Activated naive CD8-positive, alpha-beta T cell treated with anti-CD3 and anti-CD28 coated beads for 36 hours (primary cell): ENCODE results near the gene KCNMA1. TPM values are rescaled to one million over a fixed set of nuclear protein-coding genes. Genes with fewer than 3 reads are reported as not detected.

Experiments
- DNase-seq: peaks from one replicate; pipeline ENCODE4 v3.0.0; 2021
- H3K27ac Mint-ChIP-seq: one replicate; pipeline ENCODE4 v1.8.0; 2022; ENCODE audit warnings: mild to moderate bottlenecking, moderate library complexity, mixed read lengths
- H3K27me3 Mint-ChIP-seq: one replicate; pipeline ENCODE4 v1.8.0; 2022; ENCODE audit warnings: mild to moderate bottlenecking, mixed read lengths
- H3K36me3 Mint-ChIP-seq: one replicate; pipeline ENCODE4 v1.8.0; 2021; ENCODE audit warnings: mild to moderate bottlenecking, mixed read lengths
- H3K4me1 Mint-ChIP-seq: one replicate; pipeline ENCODE4 v1.8.0; 2021; ENCODE audit warnings: mixed read lengths
- H3K4me3 Mint-ChIP-seq: one replicate; pipeline ENCODE4 v1.8.0; 2022; ENCODE audit warnings: mild to moderate bottlenecking, moderate library complexity, mixed read lengths
- H3K9me3 Mint-ChIP-seq: one replicate; pipeline ENCODE4 v1.8.0; 2022; ENCODE audit warnings: mixed read lengths
- total RNA-seq, 2 experiments: library from RNA; stranded (reverse); gene quantifications; one replicate each; pipeline ENCODE4 v1.2.3, GENCODE V29; 2021

The KCNMA1 gene
- total RNA-seq, 2 experiments from 2014 or later, result not detected

- no peaks in the 10 kb centered on the region for H3K27me3 Mint-ChIP-seq
- no peaks in the 10 kb centered on the region for H3K36me3 Mint-ChIP-seq
- no peak for DNase-seq
- H3K9me3 Mint-ChIP-seq, result no peaks in the 10 kb centered on the region
- H3K4me3 Mint-ChIP-seq, result no peak overlapping the region
- H3K4me1 Mint-ChIP-seq, result no peaks in the 10 kb centered on the region
- H3K27ac Mint-ChIP-seq, result no peak overlapping the region
These were observed 170.1 kb downstream of the KCNMA1 start for GRCh38 chr10:77467422-77467963.

- DNase-seq, result no peak
- Mint-ChIP-seq H3K9me3 (no peaks in the 10 kb centered on the region), H3K27ac (no peak overlapping the region), H3K36me3 (no peaks in the 10 kb centered on the region), H3K4me1 (no peaks in the 10 kb centered on the region), H3K27me3 (no peaks in the 10 kb centered on the region), H3K4me3 (no peak overlapping the region)
These were observed 173.5 kb downstream of the KCNMA1 start for GRCh38 chr10:77463967-77464745.

GRCh38 chr10:77463499-77463898 is 174.1 kb downstream of the KCNMA1 start:
- Mint-ChIP-seq H3K27me3 (no peaks in the 10 kb centered on the region), H3K4me3 (no peak overlapping the region), H3K4me1 (no peaks in the 10 kb centered on the region), H3K9me3 (no peaks in the 10 kb centered on the region), H3K27ac (no peak overlapping the region), H3K36me3 (no peaks in the 10 kb centered on the region)
- no peak for DNase-seq

GRCh38 chr10:77461636-77462296 is 175.8 kb downstream of the KCNMA1 start:
- Mint-ChIP-seq H3K4me3 (no peak overlapping the region), H3K9me3 (no peaks in the 10 kb centered on the region), H3K4me1 (no peaks in the 10 kb centered on the region), H3K36me3 (no peaks in the 10 kb centered on the region), H3K27me3 (no peaks in the 10 kb centered on the region), H3K27ac (no peak overlapping the region)
- no peak for DNase-seq

GRCh38 chr10:77459905-77460304 is 177.7 kb downstream of the KCNMA1 start:
- H3K36me3 Mint-ChIP-seq, result no peaks in the 10 kb centered on the region
- H3K4me1 Mint-ChIP-seq, result no peaks in the 10 kb centered on the region
- no peaks in the 10 kb centered on the region for H3K9me3 Mint-ChIP-seq
- no peaks in the 10 kb centered on the region for H3K27me3 Mint-ChIP-seq
- no peak overlapping the region for H3K27ac Mint-ChIP-seq
- H3K4me3 Mint-ChIP-seq, result no peak overlapping the region
- no peak for DNase-seq

GRCh38 chr10:77458986-77459590 is 178.5 kb downstream of the KCNMA1 start:
- no peak for DNase-seq
- Mint-ChIP-seq H3K4me1 (no peaks in the 10 kb centered on the region), H3K27me3 (no peaks in the 10 kb centered on the region), H3K4me3 (no peak overlapping the region), H3K36me3 (no peaks in the 10 kb centered on the region), H3K9me3 (no peaks in the 10 kb centered on the region), H3K27ac (no peak overlapping the region)

GRCh38 chr10:77457721-77458120 is 179.9 kb downstream of the KCNMA1 start:
- Mint-ChIP-seq H3K27me3 (no peaks in the 10 kb centered on the region), H3K4me1 (no peaks in the 10 kb centered on the region), H3K4me3 (no peak overlapping the region), H3K36me3 (no peaks in the 10 kb centered on the region), H3K27ac (no peak overlapping the region), H3K9me3 (no peaks in the 10 kb centered on the region)
- DNase-seq, result no peak

GRCh38 chr10:77457266-77457665 is 180.3 kb downstream of the KCNMA1 start:
- Mint-ChIP-seq H3K27me3 (no peaks in the 10 kb centered on the region), H3K9me3 (no peaks in the 10 kb centered on the region), H3K27ac (no peak overlapping the region), H3K36me3 (no peaks in the 10 kb centered on the region), H3K4me1 (no peaks in the 10 kb centered on the region), H3K4me3 (no peak overlapping the region)
- no peak for DNase-seq

GRCh38 chr10:77456414-77456813 is 181.2 kb downstream of the KCNMA1 start:
- no peak overlapping the region for H3K4me3 Mint-ChIP-seq
- no peaks in the 10 kb centered on the region for H3K36me3 Mint-ChIP-seq
- H3K9me3 Mint-ChIP-seq, result no peaks in the 10 kb centered on the region
- no peak for DNase-seq
- H3K27ac Mint-ChIP-seq, result no peak overlapping the region
- no peaks in the 10 kb centered on the region for H3K4me1 Mint-ChIP-seq
- no peaks in the 10 kb centered on the region for H3K27me3 Mint-ChIP-seq

GRCh38 chr10:77455561-77455960 is 182.0 kb downstream of the KCNMA1 start:
- H3K27ac Mint-ChIP-seq, result no peak overlapping the region
- H3K27me3 Mint-ChIP-seq, result no peaks in the 10 kb centered on the region
- no peak for DNase-seq
- no peak overlapping the region for H3K4me3 Mint-ChIP-seq
- H3K4me1 Mint-ChIP-seq, result no peaks in the 10 kb centered on the region
- H3K9me3 Mint-ChIP-seq, result no peaks in the 10 kb centered on the region
- H3K36me3 Mint-ChIP-seq, result no peaks in the 10 kb centered on the region

- H3K36me3 Mint-ChIP-seq, result no peaks in the 10 kb centered on the region
- no peak overlapping the region for H3K27ac Mint-ChIP-seq
- no peak for DNase-seq
- H3K4me1 Mint-ChIP-seq, result no peaks in the 10 kb centered on the region
- H3K9me3 Mint-ChIP-seq, result no peaks in the 10 kb centered on the region
- H3K27me3 Mint-ChIP-seq, result no peaks in the 10 kb centered on the region
- no peak overlapping the region for H3K4me3 Mint-ChIP-seq
These were observed 184.6 kb downstream of the KCNMA1 start for GRCh38 chr10:77452952-77453564.

GRCh38 chr10:77451886-77452285 is 185.7 kb downstream of the KCNMA1 start:
- no peaks in the 10 kb centered on the region for H3K27me3 Mint-ChIP-seq
- H3K9me3 Mint-ChIP-seq, result no peaks in the 10 kb centered on the region
- DNase-seq, result no peak
- no peaks in the 10 kb centered on the region for H3K4me1 Mint-ChIP-seq
- H3K27ac Mint-ChIP-seq, result no peak overlapping the region
- no peaks in the 10 kb centered on the region for H3K36me3 Mint-ChIP-seq
- H3K4me3 Mint-ChIP-seq, result no peak overlapping the region

- H3K9me3 Mint-ChIP-seq, result no peaks in the 10 kb centered on the region
- no peak overlapping the region for H3K4me3 Mint-ChIP-seq
- no peaks in the 10 kb centered on the region for H3K27me3 Mint-ChIP-seq
- DNase-seq, result no peak
- no peak overlapping the region for H3K27ac Mint-ChIP-seq
- H3K36me3 Mint-ChIP-seq, result no peaks in the 10 kb centered on the region
- no peaks in the 10 kb centered on the region for H3K4me1 Mint-ChIP-seq
These were observed 189.4 kb downstream of the KCNMA1 start for GRCh38 chr10:77448226-77448625.

GRCh38 chr10:77446700-77447099 is 190.9 kb downstream of the KCNMA1 start:
- Mint-ChIP-seq H3K27ac (no peak overlapping the region), H3K4me3 (no peak overlapping the region), H3K36me3 (no peaks in the 10 kb centered on the region), H3K27me3 (peaks cover 4% of the 10 kb centered on the region), H3K9me3 (no peaks in the 10 kb centered on the region), H3K4me1 (no peaks in the 10 kb centered on the region)
- no peak for DNase-seq

- H3K4me1 Mint-ChIP-seq, result no peaks in the 10 kb centered on the region
- H3K27ac Mint-ChIP-seq, result no peak overlapping the region
- no peak overlapping the region for H3K4me3 Mint-ChIP-seq
- DNase-seq, result no peak
- H3K27me3 Mint-ChIP-seq, result peaks cover 4% of the 10 kb centered on the region
- H3K36me3 Mint-ChIP-seq, result no peaks in the 10 kb centered on the region
- no peaks in the 10 kb centered on the region for H3K9me3 Mint-ChIP-seq
These were observed 192.1 kb downstream of the KCNMA1 start for GRCh38 chr10:77445547-77445946.
